B cell (primary cell): Measurements from ENCODE around the gene TMEM238L. TPM values are rescaled to one million over a fixed set of nuclear protein-coding genes. Genes with fewer than 3 reads are reported as not detected.

Experiments
- ATAC-seq: fragments of 200-7000 bp; cut with Tn5 transposase; one replicate; pipeline ENCODE4 v1.10.0; 2021; ENCODE audit warnings: low read depth, mild to moderate bottlenecking, moderate number of reproducible peaks, moderate library complexity
- CTCF ChIA-PET: fragments of 350-600 bp; sonication (Branson Sonifier 250); formaldehyde crosslinking; loops from one replicate; lab custom pipeline; 2021; ENCODE audit warnings: antibody characterized with exemption, inconsistent platforms; lab: Charles Lee
- POLR2A ChIA-PET: fragments of 350-600 bp; sonication (Branson Sonifier 250); formaldehyde crosslinking; loops from one replicate; lab custom pipeline; 2021; ENCODE audit warnings: antibody characterized with exemption; lab: Charles Lee
- DNase-seq: peaks from one replicate; pipeline ENCODE4 v3.0.0; 2013
- H2AFZ ChIP-seq: 2 replicates; pipeline ENCODE4 v1.6.1; 2012; ENCODE audit warnings: mild to moderate bottlenecking, low read depth, low read length; ENCODE audit not compliant: insufficient read depth, poor library complexity, severe bottlenecking
- H3K27ac ChIP-seq, 2 donors: 1 replicate in 1 of 2; 2 replicates in 1 of 2; pipeline ENCODE4 v1.5.1; 2012 to 2013; ENCODE audit warnings: low read length in 2 of 2, mild to moderate bottlenecking in 2 of 2, moderate library complexity in 1 of 2
- H3K27me3 ChIP-seq, 4 experiments: fragments of 200-600 bp in 1 of 4; sonication (generic) in 1 of 4; replicated peaks in 1 of 4; 1 replicate in 2 of 4; 2 replicates in 2 of 4; pipeline versions ENCODE4 v1.6.1 to v1.7.0; 2013 to 2016; ENCODE audit warnings: low read length in 3 of 4, mild to moderate bottlenecking in 2 of 4, mixed read lengths in 1 of 4, moderate library complexity in 1 of 4; ENCODE audit not compliant: insufficient read depth in 4 of 4, control insufficient read depth in 3 of 4; ENCODE audit errors: control extremely low read depth in 1 of 4
- H3K36me3 ChIP-seq, 2 experiments: replicated peaks in 1 of 2; 1 replicate in 1 of 2; 2 replicates in 1 of 2; pipeline versions ENCODE4 v1.6.1 to v1.7.1; 2013; ENCODE audit warnings: low read length in 1 of 2; ENCODE audit not compliant: insufficient read depth in 2 of 2, control insufficient read depth in 1 of 2; ENCODE audit errors: control extremely low read depth in 1 of 2, extremely low read depth in 1 of 2
- H3K4me1 ChIP-seq, 2 donors: fragments of 200-600 bp in 1 of 2; sonication (generic) in 1 of 2; 1 replicate in 1 of 2; 2 replicates in 1 of 2; pipeline versions ENCODE4 v1.5.1 to v1.6.1; 2013 to 2017; ENCODE audit warnings: low read length in 2 of 2; ENCODE audit not compliant: control insufficient read depth in 2 of 2, insufficient read depth in 2 of 2
- H3K4me2 ChIP-seq: replicated peaks from 2 replicates; pipeline ENCODE3; 2012; ENCODE audit warnings: mild to moderate bottlenecking, low read depth, low read length; ENCODE audit not compliant: poor library complexity, severe bottlenecking
- H3K4me3 ChIP-seq, 5 experiments: fragments of 200-600 bp in 1 of 5; sonication (generic) in 1 of 5; 1 replicate in 3 of 5; 2 replicates in 2 of 5; pipeline versions ENCODE4 v1.5.1 to v1.7.0; 2011 to 2016; ENCODE audit warnings: low read length in 4 of 5, mild to moderate bottlenecking in 4 of 5, low read depth in 2 of 5, control low read depth in 1 of 5, moderate library complexity in 1 of 5; ENCODE audit not compliant: insufficient read depth in 1 of 5; ENCODE audit errors: control extremely low read depth in 1 of 5, extremely low read depth in 1 of 5
- H3K79me2 ChIP-seq: fragments of 200-600 bp; sonication (generic); one replicate; pipeline ENCODE4 v1.6.0; 2016; ENCODE audit warnings: low read length; ENCODE audit not compliant: control insufficient read depth, insufficient read depth
- H3K9ac ChIP-seq: fragments of 200-600 bp; sonication (generic); 2 replicates; pipeline ENCODE4 v1.6.1; 2017; ENCODE audit warnings: mild to moderate bottlenecking, low read length, moderate library complexity
- H3K9me3 ChIP-seq, 3 donors: one replicate each; pipeline versions ENCODE4 v1.6.1 to v1.7.1; 2013; ENCODE audit warnings: low read length in 2 of 3; ENCODE audit not compliant: control insufficient read depth in 2 of 3, insufficient read depth in 1 of 3; ENCODE audit errors: control extremely low read depth in 1 of 3
- H4K20me1 ChIP-seq: 2 replicates; pipeline ENCODE4 v1.6.0; 2012; ENCODE audit warnings: mild to moderate bottlenecking, low read length; ENCODE audit not compliant: insufficient read depth, control insufficient read depth, poor library complexity, severe bottlenecking
- H3K27ac Mint-ChIP-seq: one replicate; pipeline ENCODE4 v1.8.0; 2021; ENCODE audit warnings: mixed read lengths
- H3K27me3 Mint-ChIP-seq: one replicate; pipeline ENCODE4 v1.8.0; 2021; ENCODE audit warnings: mixed read lengths
- H3K4me1 Mint-ChIP-seq: one replicate; pipeline ENCODE4 v1.8.0; 2021; ENCODE audit warnings: mixed read lengths
- H3K4me3 Mint-ChIP-seq: one replicate; pipeline ENCODE4 v1.8.0; 2021; ENCODE audit warnings: mixed read lengths
- H3K9me3 Mint-ChIP-seq: one replicate; pipeline ENCODE4 v1.8.0; 2022; ENCODE audit warnings: mixed read lengths; ENCODE audit not compliant: insufficient read depth
- CTCF ChIP-seq: fragments of 200-600 bp; IDR thresholded peaks from one replicate; pipeline ENCODE4 v1.8.0; 2022; ENCODE audit warnings: antibody characterized with exemption, mild to moderate bottlenecking
- EZH2 ChIP-seq: IDR thresholded peaks from 2 replicates; pipeline ENCODE4 v1.6.1; 2012; ENCODE audit warnings: borderline replicate concordance, low read depth, mild to moderate bottlenecking, moderate library complexity, low read length; ENCODE audit not compliant: insufficient read depth, poor library complexity, severe bottlenecking
- WGBS: methylation state at CpG from one replicate; pipeline ENCODE4 v1.1.5; 2013; ENCODE audit warnings: missing lambda C conversion rate; ENCODE audit not compliant: insufficient coverage; 5-methylcytosine and 5-hydroxymethylcytosine counted together
- intact Hi-C: fragments of 100-400 bp; cut with micrococcal nuclease; formaldehyde crosslinking; loops from one replicate; pipeline ENCODE4 v1.10.0; 2022
- polyA plus RNA-seq: library from polyadenylated mRNA; depleted of rRNA; stranded (reverse); fragments of >200 nt; gene quantifications from 2 replicates; pipeline ENCODE4 v1.2.3, GENCODE V29; 2012
- total RNA-seq, 2 donors: library from RNA; stranded (reverse); fragments of 120-200 nt in 1 of 2; gene quantifications; 1 replicate in 1 of 2; 2 replicates in 1 of 2; pipeline versions ENCODE4 v1.2.3 to v1.2.4, GENCODE V29; 2013 to 2022

Gene TMEM238L
- total and polyA plus RNA-seq, 2 donors (not counting 1 experiment from before 2014, with no cell fraction given) = not detected

GRCh38 chr17:10798910-10799309 is 5.0 kb downstream of the TMEM238L start:
- TF ChIP-seq EZH2 (no peak), CTCF (no peak)
- Histone ChIP-seq H4K20me1 (no peaks in the 10 kb centered on the region), H3K4me2 (no peak overlapping the region), H3K36me3 (no peaks in the 10 kb centered on the region), H2AFZ (no peak overlapping the region), H3K4me1 (no peaks in the 10 kb centered on the region), H3K27me3 (no peaks in the 10 kb centered on the region), H3K4me3 (no peak overlapping the region), H3K79me2 (no peaks in the 10 kb centered on the region), H3K9me3 (no peaks in the 10 kb centered on the region), H3K27ac (no peak overlapping the region), H3K9ac (no peak overlapping the region)
- Mint-ChIP-seq H3K4me3 (no peak overlapping the region), H3K4me1 (no peaks in the 10 kb centered on the region), H3K27me3 (peaks cover 3% of the 10 kb centered on the region), H3K27ac (no peak overlapping the region), H3K9me3 (no peaks in the 10 kb centered on the region)
- no peak for ATAC-seq
- ChIA-PET POLR2A (no interaction called here), CTCF (interaction anchor here (1.4 kb wide), 1 partner anchor 152 kb away, joined by 3 read pairs; no protein-coding TSS in a partner anchor)
- no peak for DNase-seq
- WGBS = 0% methylated on average over 2 of the region's 7 CpGs
- intact Hi-C loops = no loop called here

- Histone ChIP-seq H3K36me3 (no peaks in the 10 kb centered on the region), H3K9ac (no peak overlapping the region), H3K27me3 (no peaks in the 10 kb centered on the region), H3K4me1 (no peaks in the 10 kb centered on the region), H2AFZ (no peak overlapping the region), H3K79me2 (no peaks in the 10 kb centered on the region), H3K27ac (no peak overlapping the region), H3K4me2 (no peak overlapping the region), H4K20me1 (no peaks in the 10 kb centered on the region), H3K4me3 (no peak overlapping the region), H3K9me3 (no peaks in the 10 kb centered on the region)
- no peak for TF ChIP-seq CTCF
- TF ChIP-seq EZH2 = no peak
- Mint-ChIP-seq H3K27ac (no peak overlapping the region), H3K4me1 (no peaks in the 10 kb centered on the region), H3K9me3 (no peaks in the 10 kb centered on the region), H3K4me3 (no peak overlapping the region), H3K27me3 (peaks cover 3% of the 10 kb centered on the region)
- 48% methylated on average over 3 of the region's 3 CpGs for WGBS
- no peak for DNase-seq
- intact Hi-C loops = no loop called here
- POLR2A ChIA-PET = no interaction called here
- CTCF ChIA-PET = no interaction called here
- ATAC-seq = no peak
These were observed 5.6 kb downstream of the TMEM238L start for GRCh38 chr17:10798332-10798749.
